Limb (tissue), 2 donors: ENCODE measurements around the gene CPA1.
A peak's percentile ranks its signal among the peaks of the same experiment; 100 is the strongest.

ENCODE experiments used
- DNase-seq, 2 donors: peaks; one replicate each; pipeline ENCODE4 v3.0.0-alpha.2; 2016; ENCODE audit errors: extremely low spot score in 2 of 2

The CPA1 gene

GRCh38 chr7:130379921-130380860, at the start of gene CPA1:
TSS of gene CPA1 (plus strand) at chr7:130380494. CDS start at chr7:130380521, 27 bp downstream.
- peak; percentile 28 to 42 for DNase-seq

GRCh38 chr7:130332259-130333053, 47.8 kb upstream of the CPA1 start:
- DNase-seq = no peak

GRCh38 chr7:130333832-130334231, 46.5 kb upstream of the CPA1 start:
- DNase-seq = no peak

- peak in 1 of 2 donors; percentile 19 for DNase-seq
These were observed 46.0 kb upstream of the CPA1 start for GRCh38 chr7:130334274-130334673.

- no peak for DNase-seq
These were observed 42.8 kb upstream of the CPA1 start for GRCh38 chr7:130337410-130337971.

GRCh38 chr7:130338233-130338632, 42.1 kb upstream of the CPA1 start:
- DNase-seq = no peak

- no peak for DNase-seq
These were observed 38.4 kb upstream of the CPA1 start for GRCh38 chr7:130341882-130342281.

GRCh38 chr7:130342701-130343380, 37.5 kb upstream of the CPA1 start:
- no peak for DNase-seq

- no peak for DNase-seq
These were observed 35.9 kb upstream of the CPA1 start, which contains the start of gene CPA5 for GRCh38 chr7:130344271-130344866. TSS of gene CPA5 (plus strand) at chr7:130344816. CDS start at chr7:130346486, 1,670 bp downstream.

- DNase-seq = peak in 1 of 2 donors; percentile 59
These were observed 35.2 kb upstream of the CPA1 start for GRCh38 chr7:130345136-130345535.

- no peak for DNase-seq
These were observed 34.6 kb upstream of the CPA1 start for GRCh38 chr7:130345725-130346124.

- no peak for DNase-seq
These were observed 34.0 kb upstream of the CPA1 start for GRCh38 chr7:130346177-130346905.

GRCh38 chr7:130346941-130347340, 33.4 kb upstream of the CPA1 start:
- DNase-seq = no peak

- no peak for DNase-seq
These were observed 30.1 kb upstream of the CPA1 start for GRCh38 chr7:130349911-130350782.

- peak; percentile 80 to 87 for DNase-seq
These were observed 29.1 kb upstream of the CPA1 start for GRCh38 chr7:130350945-130351790.

- no peak for DNase-seq
These were observed 28.6 kb upstream of the CPA1 start for GRCh38 chr7:130351791-130352090.

- DNase-seq = peak in 1 of 2 donors; percentile 68
These were observed 27.9 kb upstream of the CPA1 start for GRCh38 chr7:130352194-130353074.
